HepG2 (cell line): ENCODE results near the gene P2RX6. TPM values are rescaled to one million over a fixed set of nuclear protein-coding genes. Genes with fewer than 3 reads are reported as not detected.

Source experiments
- ATAC-seq: fragments of 200-7000 bp; cut with Tn5 transposase; 3 replicates; pipeline ENCODE4 v1.9.1; 2020; ENCODE audit warnings: mild to moderate bottlenecking, moderate library complexity
- BruUV-seq: library from RNA; stranded (reverse); fragments of 400-500 nt; replicated peaks from 2 replicates; lab custom pipeline; 2021; lab: Mats Ljungman, UMichigan
- CTCF ChIA-PET: fragments of 300-600 bp; formaldehyde crosslinking; extraction: SDS; loops from one replicate; lab custom pipeline; 2021; ENCODE audit warnings: low total read pairs, inconsistent platforms, low intra/inter-chr PET ratio; lab: Yijun Ruan, JAX
- POLR2A ChIA-PET: fragments of 350-600 bp; sonication (Branson Sonifier 250); formaldehyde crosslinking; loops from one replicate; lab custom pipeline; 2020; ENCODE audit warnings: antibody characterized with exemption, inconsistent platforms; lab: Yijun Ruan, JAX
- DNase-seq: peaks from one replicate; pipeline ENCODE4 v3.0.0-alpha.2; 2015; ENCODE audit warnings: low spot score
- FAIRE-seq: peaks from 3 replicates; lab custom pipeline; 2011; peaks lifted over from hg19 to GRCh38; lab: Jason Lieb, UNC
- H2AFZ ChIP-seq: one replicate; pipeline ENCODE4 v1.6.1; 2011; ENCODE audit warnings: low read length, inconsistent platforms
- H3K27ac ChIP-seq: fragments of 300-600 bp; 3 replicates; pipeline ENCODE4 v1.8.0; 2011; ENCODE audit warnings: mixed run types, mild to moderate bottlenecking, mixed read lengths, low read length, inconsistent platforms; ENCODE audit not compliant: insufficient read depth; ENCODE audit errors: extremely low read length
- H3K27me3 ChIP-seq, 2 experiments: fragments of 200-600 bp in 1 of 2; 2 replicates in 1 of 2; 3 replicates in 1 of 2; pipeline versions ENCODE4 v1.6.0 to v1.8.0; 2011; ENCODE audit warnings: low read length in 2 of 2, mild to moderate bottlenecking in 2 of 2, moderate library complexity in 2 of 2, inconsistent platforms in 1 of 2; ENCODE audit not compliant: insufficient read depth in 2 of 2, control insufficient read depth in 1 of 2
- H3K36me3 ChIP-seq, 2 experiments: fragments of 200-600 bp in 1 of 2; replicated peaks in 1 of 2; 2 replicates in 1 of 2; 3 replicates in 1 of 2; pipeline versions ENCODE4 v1.5.1 to v1.8.0; 2011; ENCODE audit warnings: low read length in 2 of 2, inconsistent platforms in 1 of 2; ENCODE audit not compliant: insufficient read depth in 2 of 2, control insufficient read depth in 1 of 2
- H3K4me1 ChIP-seq: 2 replicates; pipeline ENCODE4 v1.5.1; 2012; ENCODE audit warnings: low read length, inconsistent platforms; ENCODE audit not compliant: insufficient read depth
- H3K4me2 ChIP-seq: 2 replicates; pipeline ENCODE4 v1.6.0; 2011; ENCODE audit warnings: low read depth, low read length, inconsistent platforms
- H3K4me3 ChIP-seq, 3 experiments: fragments of 200-600 bp in 1 of 3; sonication (generic), shearing (Covaris generic) in 1 of 3; replicated peaks in 1 of 3; 2 replicates each; pipeline ENCODE4 v1.5.1; 2011 to 2016; ENCODE audit warnings: low read length in 3 of 3, inconsistent platforms in 2 of 3, low read depth in 2 of 3, mild to moderate bottlenecking in 2 of 3, control low read depth in 1 of 3, mixed read lengths in 1 of 3; ENCODE audit not compliant: insufficient read depth in 1 of 3
- H3K79me2 ChIP-seq: one replicate; pipeline ENCODE4 v1.6.1; 2011; ENCODE audit warnings: low read length, inconsistent platforms; ENCODE audit not compliant: insufficient read depth
- H3K9ac ChIP-seq: 2 replicates; pipeline ENCODE4 v1.6.0; 2011; ENCODE audit warnings: mild to moderate bottlenecking, low read depth, low read length, inconsistent platforms; ENCODE audit not compliant: insufficient read depth
- H3K9me3 ChIP-seq: 2 replicates; pipeline ENCODE4 v1.5.1; 2012; ENCODE audit warnings: mild to moderate bottlenecking, low read length
- H4K20me1 ChIP-seq: 2 replicates; pipeline ENCODE4 v1.6.0; 2011; ENCODE audit warnings: inconsistent platforms, mild to moderate bottlenecking, low read length, moderate library complexity; ENCODE audit not compliant: insufficient read depth
- CBFB ChIP-seq: sonication (generic); formaldehyde crosslinking; IDR thresholded peaks from 2 replicates; pipeline ENCODE4 v1.4.0; 2020; ENCODE audit warnings: missing genetic modification reagents
- GTF3A ChIP-seq: sonication (generic); formaldehyde crosslinking; conservative IDR thresholded peaks from 2 replicates; pipeline ENCODE4 v1.4.0; 2020; ENCODE audit warnings: mild to moderate bottlenecking, missing genetic modification reagents
- MED1 ChIP-seq: sonication (generic); formaldehyde crosslinking; IDR thresholded peaks from 2 replicates; pipeline ENCODE4 v1.4.0; 2020; ENCODE audit warnings: missing genetic modification reagents
- MIER2 ChIP-seq: IDR thresholded peaks from 2 replicates; pipeline ENCODE4 v1.6.1; 2016; ENCODE audit warnings: missing biosample characterization, missing genetic modification reagents
- MYNN ChIP-seq: sonication (generic); formaldehyde crosslinking; IDR thresholded peaks from 2 replicates; pipeline ENCODE4 v1.4.0; 2020; ENCODE audit warnings: mild to moderate bottlenecking, low read depth, missing genetic modification reagents
- RXRB ChIP-seq: IDR thresholded peaks from 2 replicates; pipeline ENCODE4 v1.6.1; 2016; ENCODE audit warnings: borderline replicate concordance, missing genetic modification reagents, missing compliant biosample characterization
- ZBTB7B ChIP-seq: sonication (generic); formaldehyde crosslinking; IDR thresholded peaks from 2 replicates; pipeline ENCODE4 v1.4.0; 2020; ENCODE audit warnings: missing genetic modification reagents
- ZNF441 ChIP-seq: sonication (generic); formaldehyde crosslinking; IDR thresholded peaks from 2 replicates; pipeline ENCODE4 v1.7.0; 2021; ENCODE audit warnings: missing genetic modification reagents, borderline replicate concordance
- ZNF556 ChIP-seq: sonication (generic); formaldehyde crosslinking; IDR thresholded peaks from 2 replicates; pipeline ENCODE4 v1.4.0; 2020; ENCODE audit warnings: mild to moderate bottlenecking, missing genetic modification reagents, borderline replicate concordance
- ZNF605 ChIP-seq: sonication (generic); formaldehyde crosslinking; IDR thresholded peaks from 2 replicates; pipeline ENCODE4 v1.8.0; 2022; ENCODE audit warnings: mild to moderate bottlenecking, missing genetic modification reagents
- WGBS: methylation state at CpG from one replicate; pipeline ENCODE4 v1.1.6; 2017; ENCODE audit warnings: low lambda C conversion rate; 5-methylcytosine and 5-hydroxymethylcytosine counted together
- in situ Hi-C: cut with HindIII; loops from 2 replicates; pipeline ENCODE4 v1.10.0; 2017; ENCODE audit warnings: low pct_unique_long_range_greater_than_20kb; ENCODE audit not compliant: extremely low pct_ligation_motif_present
- intact Hi-C: fragments of 100-400 bp; cut with micrococcal nuclease; formaldehyde crosslinking; loops from one replicate; pipeline ENCODE4 v1.10.0; 2022; ENCODE audit not compliant: unreplicated experiment
- polyA plus RNA-seq, 8 experiments: library from polyadenylated mRNA; depleted of rRNA in 3 of 8; stranded (reverse) in 7 of 8; unstranded in 1 of 8; fragments of >200 nt; fragmentation: Illumina TruSeq in 4 of 8; extraction: Trizol in 4 of 8; gene quantifications; 2 replicates each; pipeline versions ENCODE4 v1.2.1 to v1.2.3, GENCODE V29; 2011 to 2016; ENCODE audit warnings: low read depth in 4 of 8, missing spikeins in 1 of 8, mixed read lengths in 1 of 8; ENCODE audit not compliant: insufficient read depth in 1 of 8
- total RNA-seq, 5 experiments: library from RNA; depleted of rRNA; stranded (reverse); fragments of >200 nt; fragmentation: Illumina TruSeq; extraction: Trizol; gene quantifications; 2 replicates each; pipeline ENCODE4 v1.2.3, GENCODE V29; 2016; ENCODE audit warnings: low read depth in 1 of 5
- TF ChIP-seq, protein P1 (sequence below): sonication (generic); formaldehyde crosslinking; IDR thresholded peaks from 2 replicates; pipeline ENCODE4 v1.9.0; 2021; ENCODE audit warnings: missing genetic modification reagents, borderline replicate concordance
- TF ChIP-seq, protein P2 (sequence below): sonication (generic); formaldehyde crosslinking; IDR thresholded peaks from 2 replicates; pipeline ENCODE4 v1.8.1; 2022; ENCODE audit warnings: mild to moderate bottlenecking, missing genetic modification reagents
- TF ChIP-seq, protein P3 (sequence below): sonication (generic); formaldehyde crosslinking; IDR thresholded peaks from 2 replicates; pipeline ENCODE4 v1.4.0; 2020; ENCODE audit warnings: mild to moderate bottlenecking, missing genetic modification reagents
- TF ChIP-seq, protein P4 (sequence below): sonication (generic); formaldehyde crosslinking; IDR thresholded peaks from 2 replicates; pipeline ENCODE4 v1.8.0; 2022; ENCODE audit warnings: mild to moderate bottlenecking, missing genetic modification reagents, borderline replicate concordance

P2RX6 gene
- total and polyA plus RNA-seq, 2 of the 13 experiments (the other 11 are each of a cell fraction or from before 2014, with no cell fraction given): 0.04 to 0.12 TPM

DNA sequence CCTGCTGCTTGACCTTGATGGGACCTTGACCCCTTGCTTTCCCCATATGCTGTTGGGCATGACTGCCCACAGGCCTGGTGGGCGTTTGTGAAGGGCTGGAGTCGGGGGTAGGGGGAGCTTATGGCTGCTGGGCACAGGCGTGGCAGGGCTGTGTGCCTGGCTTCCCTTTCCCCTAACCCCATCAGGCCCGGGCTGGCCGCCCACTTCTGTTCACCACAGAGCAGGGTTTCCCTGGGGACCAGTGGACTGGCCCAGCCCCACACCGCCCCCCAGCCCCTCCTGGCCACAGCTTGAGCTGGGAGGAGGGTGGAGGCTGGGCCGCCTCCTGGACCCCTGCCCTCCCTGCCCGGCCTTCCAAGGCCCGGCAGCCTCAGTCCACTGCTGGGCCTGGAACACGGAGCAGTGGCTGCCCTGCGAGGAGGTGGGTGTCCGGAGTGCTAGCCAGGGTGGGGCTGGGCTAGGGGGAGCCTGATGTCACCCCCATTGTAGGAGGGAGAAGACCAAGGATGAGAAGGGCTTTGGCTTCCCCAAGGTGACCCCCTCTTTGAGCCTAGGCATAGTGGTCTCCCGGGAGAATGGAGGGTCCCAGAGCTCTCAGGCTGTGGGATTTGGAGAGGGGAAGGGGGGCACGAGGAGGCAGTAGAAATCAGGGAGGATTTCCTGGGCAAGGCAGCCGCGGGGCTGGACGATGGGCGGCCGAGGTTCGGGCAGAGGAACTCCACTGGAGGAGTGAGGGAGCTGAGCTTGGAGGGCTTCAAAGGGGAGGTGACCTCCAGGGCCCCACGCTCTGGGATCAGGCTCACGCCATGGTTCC lies 47.9 kb upstream of the P2RX6 start, which contains the start of gene AIFM3:
Gene AIFM3, plus strand, starts transcription at position 373 of the 814 bp plus-strand sequence. CDS start 690 bp downstream, outside the sequence.
- intact Hi-C loops: loop anchor here (1.0 kb wide), 1 partner anchor 14 kb away; no protein-coding TSS in a partner anchor
- in situ Hi-C loops: no loop called here
- no peak for DNase-seq
- peaks cover 4% of the 10 kb centered on the region for H3K79me2 ChIP-seq
- no peaks in the 10 kb centered on the region for H3K27me3 ChIP-seq
- FAIRE-seq: no peak
- POLR2A ChIA-PET: interaction anchor here (0.8 to 2.8 kb wide), 2 partner anchors 13 to 15 kb away, joined by 3 to 14 read pairs; partner anchors contain the start of gene LZTR1
- no peaks in the 10 kb centered on the region for H3K36me3 ChIP-seq
- no peak within 1 kb of the TSS for H2AFZ ChIP-seq
- peak within 1 kb of the TSS; percentile 86 for H3K4me2 ChIP-seq
- peak within 1 kb of the TSS; percentile 50 for H3K27ac ChIP-seq
- BruUV-seq: no TSS peak
- WGBS: 74% methylated on average over 18 of the region's 22 CpGs
- peak within 1 kb of the TSS; percentile 70; the same call in 1 of the 2 replicates for H3K9ac ChIP-seq
- no peaks in the 10 kb centered on the region for H3K9me3 ChIP-seq
- peak; percentile 3; the same call in 1 of the 3 replicates for ATAC-seq
- H3K4me1 ChIP-seq: peaks cover 56% of the 10 kb centered on the region
- peak within 1 kb of the TSS in 1 of 3 experiments; percentile 72; a peak in 3 of 6 replicates for H3K4me3 ChIP-seq
- H4K20me1 ChIP-seq: no peaks in the 10 kb centered on the region
- CTCF ChIA-PET: no interaction called here
- TF ChIP-seq MIER2 (CRISPR knock-in tag): no peak
- TF ChIP-seq ZNF556: no peak
- no peak for TF ChIP-seq GTF3A (CRISPR knock-in tag)
- TF ChIP-seq, protein P1, sequence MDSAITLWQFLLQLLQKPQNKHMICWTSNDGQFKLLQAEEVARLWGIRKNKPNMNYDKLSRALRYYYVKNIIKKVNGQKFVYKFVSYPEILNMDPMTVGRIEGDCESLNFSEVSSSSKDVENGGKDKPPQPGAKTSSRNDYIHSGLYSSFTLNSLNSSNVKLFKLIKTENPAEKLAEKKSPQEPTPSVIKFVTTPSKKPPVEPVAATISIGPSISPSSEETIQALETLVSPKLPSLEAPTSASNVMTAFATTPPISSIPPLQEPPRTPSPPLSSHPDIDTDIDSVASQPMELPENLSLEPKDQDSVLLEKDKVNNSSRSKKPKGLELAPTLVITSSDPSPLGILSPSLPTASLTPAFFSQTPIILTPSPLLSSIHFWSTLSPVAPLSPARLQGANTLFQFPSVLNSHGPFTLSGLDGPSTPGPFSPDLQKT (CRISPR knock-in tag): no peak
- no peak for TF ChIP-seq RXRB (CRISPR knock-in tag)
- no peak for TF ChIP-seq CBFB
- TF ChIP-seq MED1 (CRISPR knock-in tag): peak; percentile 7; the same call in 1 of the 2 replicates
- TF ChIP-seq, protein P2, sequence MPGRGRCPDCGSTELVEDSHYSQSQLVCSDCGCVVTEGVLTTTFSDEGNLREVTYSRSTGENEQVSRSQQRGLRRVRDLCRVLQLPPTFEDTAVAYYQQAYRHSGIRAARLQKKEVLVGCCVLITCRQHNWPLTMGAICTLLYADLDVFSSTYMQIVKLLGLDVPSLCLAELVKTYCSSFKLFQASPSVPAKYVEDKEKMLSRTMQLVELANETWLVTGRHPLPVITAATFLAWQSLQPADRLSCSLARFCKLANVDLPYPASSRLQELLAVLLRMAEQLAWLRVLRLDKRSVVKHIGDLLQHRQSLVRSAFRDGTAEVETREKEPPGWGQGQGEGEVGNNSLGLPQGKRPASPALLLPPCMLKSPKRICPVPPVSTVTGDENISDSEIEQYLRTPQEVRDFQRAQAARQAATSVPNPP (CRISPR knock-in tag): no peak
- TF ChIP-seq, protein P3, sequence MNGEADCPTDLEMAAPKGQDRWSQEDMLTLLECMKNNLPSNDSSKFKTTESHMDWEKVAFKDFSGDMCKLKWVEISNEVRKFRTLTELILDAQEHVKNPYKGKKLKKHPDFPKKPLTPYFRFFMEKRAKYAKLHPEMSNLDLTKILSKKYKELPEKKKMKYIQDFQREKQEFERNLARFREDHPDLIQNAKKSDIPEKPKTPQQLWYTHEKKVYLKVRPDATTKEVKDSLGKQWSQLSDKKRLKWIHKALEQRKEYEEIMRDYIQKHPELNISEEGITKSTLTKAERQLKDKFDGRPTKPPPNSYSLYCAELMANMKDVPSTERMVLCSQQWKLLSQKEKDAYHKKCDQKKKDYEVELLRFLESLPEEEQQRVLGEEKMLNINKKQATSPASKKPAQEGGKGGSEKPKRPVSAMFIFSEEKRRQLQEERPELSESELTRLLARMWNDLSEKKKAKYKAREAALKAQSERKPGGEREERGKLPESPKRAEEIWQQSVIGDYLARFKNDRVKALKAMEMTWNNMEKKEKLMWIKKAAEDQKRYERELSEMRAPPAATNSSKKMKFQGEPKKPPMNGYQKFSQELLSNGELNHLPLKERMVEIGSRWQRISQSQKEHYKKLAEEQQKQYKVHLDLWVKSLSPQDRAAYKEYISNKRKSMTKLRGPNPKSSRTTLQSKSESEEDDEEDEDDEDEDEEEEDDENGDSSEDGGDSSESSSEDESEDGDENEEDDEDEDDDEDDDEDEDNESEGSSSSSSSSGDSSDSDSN (CRISPR knock-in tag): 0 out of 2 replicates have a peak, but pooled peaks have one; percentile 1
- TF ChIP-seq MYNN (CRISPR knock-in tag): no peak
- no peak for TF ChIP-seq ZNF441
- TF ChIP-seq ZBTB7B (CRISPR knock-in tag): 0 out of 2 replicates have a peak, but pooled peaks have one; percentile 48
- TF ChIP-seq, protein P4, sequence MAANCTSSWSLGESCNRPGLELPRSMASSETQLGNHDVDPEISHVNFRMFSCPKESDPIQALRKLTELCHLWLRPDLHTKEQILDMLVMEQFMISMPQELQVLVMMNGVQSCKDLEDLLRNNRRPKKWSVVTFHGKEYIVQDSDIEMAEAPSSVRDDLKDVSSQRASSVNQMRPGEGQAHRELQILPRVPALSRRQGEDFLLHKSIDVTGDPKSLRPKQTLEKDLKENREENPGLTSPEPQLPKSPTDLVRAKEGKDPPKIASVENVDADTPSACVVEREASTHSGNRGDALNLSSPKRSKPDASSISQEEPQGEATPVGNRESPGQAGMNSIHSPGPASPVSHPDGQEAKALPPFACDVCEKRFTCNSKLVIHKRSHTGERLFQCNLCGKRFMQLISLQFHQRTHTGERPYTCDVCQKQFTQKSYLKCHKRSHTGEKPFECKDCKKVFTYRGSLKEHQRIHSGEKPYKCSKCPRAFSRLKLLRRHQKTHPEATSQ: no peak
- TF ChIP-seq ZNF605: no peak
